Aorta (tissue), 5 donors: ENCODE results near the gene CYTIP. TPM values are rescaled to one million over a fixed set of nuclear protein-coding genes. Genes with fewer than 3 reads are reported as not detected.
"Not testable (repeated sequence)": the region's sequence is repeated elsewhere in the genome, so short reads cannot be mapped to it uniquely, and the experiment has no call there.

ENCODE experiments used
- ATAC-seq: fragments of 200-7000 bp; cut with Tn5 transposase; one replicate; pipeline ENCODE4 v1.9.1; 2022; ENCODE audit warnings: moderate library complexity; ENCODE audit not compliant: low FRiP score
- DNase-seq, 2 donors: peaks; one replicate each; pipeline ENCODE4 v3.0.0-alpha.2; 2020
- H3K27ac ChIP-seq, 2 donors: one replicate each; pipeline ENCODE4 v1.5.1; 2013; ENCODE audit warnings: low read length in 2 of 2, mild to moderate bottlenecking in 2 of 2, moderate library complexity in 2 of 2, control low read depth in 1 of 2, inconsistent platforms in 1 of 2, low read depth in 1 of 2
- H3K27me3 ChIP-seq, 2 donors: one replicate each; pipeline ENCODE4 v1.6.1; 2013; ENCODE audit warnings: control low read depth in 1 of 2, low read length in 1 of 2, mild to moderate bottlenecking in 1 of 2, moderate library complexity in 1 of 2; ENCODE audit not compliant: insufficient read depth in 2 of 2, control insufficient read depth in 1 of 2
- H3K36me3 ChIP-seq, 2 donors: one replicate each; pipeline ENCODE4 v1.6.1; 2013; ENCODE audit warnings: control low read depth in 1 of 2, low read length in 1 of 2, mild to moderate bottlenecking in 1 of 2; ENCODE audit not compliant: insufficient read depth in 2 of 2, control insufficient read depth in 1 of 2
- H3K4me1 ChIP-seq, 2 donors: one replicate each; pipeline ENCODE4 v1.6.1; 2013; ENCODE audit warnings: low read length in 2 of 2, control low read depth in 1 of 2, mild to moderate bottlenecking in 1 of 2, moderate library complexity in 1 of 2; ENCODE audit not compliant: insufficient read depth in 2 of 2, control insufficient read depth in 1 of 2
- H3K4me3 ChIP-seq, 2 donors: one replicate each; pipeline ENCODE4 v1.5.1; 2013; ENCODE audit warnings: low read length in 2 of 2, control low read depth in 1 of 2, mild to moderate bottlenecking in 1 of 2
- H3K9me3 ChIP-seq: one replicate; pipeline ENCODE4 v1.6.1; 2013; ENCODE audit warnings: mild to moderate bottlenecking, low read length; ENCODE audit not compliant: control insufficient read depth
- WGBS, 2 donors: extraction: QIAGEN DNeasy Blood & Tissue Kit; methylation state at CpG; one replicate each; pipeline ENCODE4 v1.1.7; 2013; 5-methylcytosine and 5-hydroxymethylcytosine counted together
- intact Hi-C, 2 donors: fragments of 100-400 bp; cut with DNase I; formaldehyde crosslinking; loops; one replicate each; pipeline versions ENCODE4 v1.14.2 to v1.15.0; 2022
- polyA plus RNA-seq, 2 donors: library from polyadenylated mRNA; stranded (reverse); fragments of 200-250 nt; gene quantifications; one replicate each; pipeline ENCODE4 v1.2.3, GENCODE V29; 2013
- total RNA-seq, 2 donors: library from RNA; stranded (reverse); fragmentation: NEBNext Ultra II Directional; extraction: Animal tissue kit (Norgen Biotek cat#: 25700); gene quantifications; one replicate each; pipeline ENCODE4 v1.2.1, GENCODE V29; 2021
- donor health status: healthy with polysubstance abuse.
- donor health status: Bipolar disorder and iron deficiency.
- donor health status: DM: no; HTN: no; CAD: no.
- donor health status: DM: no; HTN: no; CAD: no.
- donor health status: DM: yes; HTN: yes; CAD: no.

Gene CYTIP
- total and polyA plus RNA-seq, 4 donors: 1.00 to 21.1 (median 7.5) TPM

DNA sequence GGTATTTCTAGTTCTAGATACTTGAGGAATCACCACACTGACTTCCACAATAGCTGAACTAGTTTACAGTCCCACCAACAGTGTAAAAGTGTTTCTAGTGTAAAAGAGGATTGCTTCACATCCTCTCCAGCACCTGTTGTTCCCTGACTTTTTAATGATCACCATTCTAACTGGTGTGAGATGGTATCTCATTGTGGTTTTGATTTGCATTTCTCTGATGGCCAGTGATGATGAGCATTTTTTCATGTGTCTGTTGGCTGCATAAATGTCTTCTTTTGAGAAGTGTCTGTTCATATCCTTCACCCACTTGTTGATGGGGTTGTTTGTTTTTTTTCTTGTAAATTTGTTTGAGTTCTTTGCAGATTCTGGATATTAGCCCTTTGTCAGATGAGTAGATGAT lies 38.5 kb downstream of the CYTIP start:
- ATAC-seq, H3K27me3 ChIP-seq, H3K4me1 ChIP-seq, H3K4me3 ChIP-seq, DNase-seq, H3K36me3 ChIP-seq, H3K27ac ChIP-seq, H3K9me3 ChIP-seq, intact Hi-C loops: not testable (repeated sequence)

DNA sequence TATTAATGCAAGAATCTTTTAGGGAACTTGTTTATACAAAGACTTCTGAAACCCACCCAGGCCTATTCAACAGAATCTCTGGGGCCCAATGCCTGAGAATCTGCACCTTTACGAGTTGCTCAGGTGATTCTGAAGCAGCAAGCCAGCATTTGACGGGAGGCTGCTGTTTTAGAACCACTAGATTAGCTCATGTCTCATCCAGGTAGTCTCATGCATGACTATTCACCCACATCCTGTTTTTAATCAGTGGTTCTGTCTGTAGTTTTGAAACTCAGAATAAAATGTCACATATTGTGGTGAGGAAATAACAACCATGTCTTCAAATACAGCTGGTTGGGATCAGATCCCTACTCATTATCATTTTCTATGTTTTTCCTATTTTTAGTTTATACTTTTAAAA lies 39.5 kb downstream of the CYTIP start:
- no peaks in the 10 kb centered on the region for H3K27me3 ChIP-seq
- no peak overlapping the region for H3K27ac ChIP-seq
- ATAC-seq: no peak
- 78 to 79% methylated on average over 2 of the region's 2 CpGs for WGBS, 2 donors
- no peaks in the 10 kb centered on the region for H3K9me3 ChIP-seq
- DNase-seq: no peak
- no peak overlapping the region for H3K4me3 ChIP-seq
- no peaks in the 10 kb centered on the region for H3K36me3 ChIP-seq
- no peaks in the 10 kb centered on the region for H3K4me1 ChIP-seq
- intact Hi-C loops: no loop called here

DNA sequence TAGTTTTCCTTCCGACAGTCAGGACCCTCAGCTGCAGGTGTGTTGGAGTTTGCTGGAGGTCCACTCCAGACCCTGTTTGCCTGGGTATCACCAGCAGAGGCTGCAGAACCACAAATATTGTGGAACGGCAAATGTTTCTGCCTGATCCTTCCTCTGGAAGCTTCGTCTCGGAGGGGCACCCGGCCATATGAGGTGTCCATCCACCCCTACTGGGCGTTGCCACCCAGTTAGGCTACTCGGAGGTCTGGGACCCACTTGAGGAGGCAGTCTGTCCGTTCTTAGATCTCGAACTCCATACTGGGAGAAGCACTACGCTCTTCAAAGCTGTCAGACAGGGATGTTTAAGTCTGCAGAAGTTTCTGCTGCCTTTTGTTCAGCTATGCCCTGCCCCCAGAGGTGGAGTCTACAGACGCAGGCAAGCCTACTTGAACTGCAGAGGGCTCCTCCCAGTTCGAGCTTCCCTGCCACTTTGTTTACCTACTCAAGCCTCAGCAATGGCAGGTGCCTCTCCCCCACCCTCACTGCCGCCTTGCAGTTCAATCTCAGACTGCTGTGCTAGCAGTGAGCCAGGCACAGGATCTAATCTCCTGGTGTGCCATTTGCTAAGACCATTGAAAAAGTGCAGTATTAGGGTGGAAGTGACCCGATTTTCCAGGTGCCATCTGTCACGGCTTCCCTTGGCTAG lies 40.9 kb downstream of the CYTIP start:
- H3K27ac ChIP-seq, intact Hi-C loops, ATAC-seq, H3K4me3 ChIP-seq, H3K27me3 ChIP-seq, H3K36me3 ChIP-seq, H3K9me3 ChIP-seq, H3K4me1 ChIP-seq, DNase-seq: not testable (repeated sequence)
- WGBS, 2 donors: 80 to 81% methylated on average over 15 of the region's 15 CpGs

DNA sequence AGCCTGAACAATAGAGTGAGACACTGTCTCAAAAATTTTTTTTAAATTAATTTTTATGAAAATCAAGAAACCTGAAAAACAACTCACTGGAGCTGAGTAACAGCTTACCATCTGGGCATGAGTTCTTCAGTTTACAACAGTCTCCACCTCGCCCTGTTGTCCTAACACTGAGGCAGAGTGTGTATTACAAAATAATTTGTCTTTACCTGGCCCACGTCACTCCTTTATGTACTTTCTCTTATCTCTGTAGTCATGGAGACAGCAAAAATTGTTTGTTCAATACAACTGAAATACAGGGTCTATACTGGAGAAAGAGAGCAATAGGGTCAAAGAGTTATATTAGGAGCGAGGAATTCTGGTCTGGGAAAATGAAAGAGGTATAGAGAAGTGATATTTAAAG lies 48.1 kb downstream of the CYTIP start:
- H3K4me1 ChIP-seq: no peaks in the 10 kb centered on the region
- 75 to 76% methylated on average over 3 of the region's 3 CpGs for WGBS, 2 donors
- ATAC-seq: no peak
- no peak for DNase-seq
- H3K27me3 ChIP-seq: no peaks in the 10 kb centered on the region
- no peak overlapping the region for H3K4me3 ChIP-seq
- no peak overlapping the region for H3K27ac ChIP-seq
- no peaks in the 10 kb centered on the region for H3K9me3 ChIP-seq
- intact Hi-C loops: no loop called here
- no peaks in the 10 kb centered on the region for H3K36me3 ChIP-seq

DNA sequence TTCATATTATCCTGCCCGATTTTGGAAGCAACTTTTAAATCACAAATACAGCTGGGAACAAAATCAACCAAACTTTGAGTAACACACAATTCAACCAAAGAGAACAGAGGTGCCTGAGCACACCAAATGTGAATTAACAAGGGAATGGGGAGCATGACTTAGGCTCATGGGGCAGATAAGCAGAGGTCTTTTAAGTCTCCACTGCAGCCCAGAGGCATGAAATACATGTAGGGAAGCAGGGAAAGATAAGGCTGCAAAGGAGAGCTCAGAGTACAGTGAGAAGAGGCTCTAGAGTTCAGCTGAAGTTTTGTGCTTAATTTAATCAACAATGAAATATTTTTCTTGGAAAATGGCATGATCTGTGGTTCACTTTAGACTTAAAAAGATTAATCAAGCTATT lies 49.0 kb downstream of the CYTIP start:
- no peak for ATAC-seq
- WGBS, 2 donors: 71 to 73% methylated on average over 1 of the region's 1 CpG

DNA sequence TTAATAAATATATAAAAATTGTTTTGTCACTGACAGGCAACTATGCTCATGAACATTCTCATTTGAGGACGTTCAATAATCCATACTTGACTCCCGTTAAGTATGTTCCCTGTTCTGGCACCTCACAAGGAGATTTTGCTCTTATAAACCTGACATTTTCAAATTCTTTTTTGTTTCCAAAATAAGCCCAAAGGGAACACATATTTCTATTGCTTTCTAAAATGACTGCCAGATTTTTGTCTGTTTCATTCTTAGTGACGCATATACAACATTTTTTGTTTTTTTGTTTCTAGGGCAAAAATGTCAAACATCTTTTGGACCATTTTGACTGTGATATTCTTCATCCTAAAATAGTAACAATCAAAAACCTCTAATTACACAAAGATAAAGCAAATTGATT lies 50.5 kb downstream of the CYTIP start:
- DNase-seq (no peak), ATAC-seq (no peak)
- intact Hi-C loops: no loop called here
- no peaks in the 10 kb centered on the region for H3K9me3 ChIP-seq
- no peaks in the 10 kb centered on the region for H3K27me3 ChIP-seq
- WGBS, 2 donors: 20 to 27% methylated on average over 3 of the region's 3 CpGs
- no peak overlapping the region for H3K4me3 ChIP-seq
- H3K36me3 ChIP-seq: no peaks in the 10 kb centered on the region
- H3K27ac ChIP-seq: no peak overlapping the region
- no peaks in the 10 kb centered on the region for H3K4me1 ChIP-seq

More for the DNA sequence above, 49.0 kb downstream of the CYTIP start:
- Histone ChIP-seq H3K4me1 (no peaks in the 10 kb centered on the region), H3K27ac (no peak overlapping the region), H3K36me3 (no peaks in the 10 kb centered on the region), H3K27me3 (no peaks in the 10 kb centered on the region), H3K9me3 (no peaks in the 10 kb centered on the region), H3K4me3 (no peak overlapping the region)
- intact Hi-C loops: no loop called here
- no peak for DNase-seq

DNA sequence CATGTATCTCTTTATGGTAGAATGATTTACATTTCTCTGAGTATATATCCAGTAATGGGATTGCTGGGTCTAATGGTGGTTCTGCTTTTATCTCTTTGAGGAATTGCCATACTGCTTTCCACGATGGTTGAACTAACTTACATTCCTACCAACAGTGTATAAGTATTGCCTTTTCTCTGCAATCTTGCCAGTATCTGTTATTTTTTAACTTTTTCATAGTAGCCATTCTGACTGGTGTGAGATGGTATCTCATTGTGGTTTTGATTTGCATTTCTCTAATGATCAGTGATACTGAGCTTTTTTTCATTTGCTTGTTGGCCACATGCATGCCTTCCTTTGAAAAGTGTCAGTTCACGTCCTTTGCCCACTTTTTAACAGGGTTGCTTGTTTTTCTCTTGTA lies 55.1 kb downstream of the CYTIP start:
- ATAC-seq: no peak
- Histone ChIP-seq H3K4me3 (no peak overlapping the region), H3K36me3 (no peaks in the 10 kb centered on the region), H3K4me1 (no peaks in the 10 kb centered on the region), H3K27ac (no peak overlapping the region), H3K9me3 (no peaks in the 10 kb centered on the region), H3K27me3 (no peaks in the 10 kb centered on the region)
- intact Hi-C loops: no loop called here
- 78 to 80% methylated on average over 2 of the region's 2 CpGs for WGBS, 2 donors
- DNase-seq: no peak

DNA sequence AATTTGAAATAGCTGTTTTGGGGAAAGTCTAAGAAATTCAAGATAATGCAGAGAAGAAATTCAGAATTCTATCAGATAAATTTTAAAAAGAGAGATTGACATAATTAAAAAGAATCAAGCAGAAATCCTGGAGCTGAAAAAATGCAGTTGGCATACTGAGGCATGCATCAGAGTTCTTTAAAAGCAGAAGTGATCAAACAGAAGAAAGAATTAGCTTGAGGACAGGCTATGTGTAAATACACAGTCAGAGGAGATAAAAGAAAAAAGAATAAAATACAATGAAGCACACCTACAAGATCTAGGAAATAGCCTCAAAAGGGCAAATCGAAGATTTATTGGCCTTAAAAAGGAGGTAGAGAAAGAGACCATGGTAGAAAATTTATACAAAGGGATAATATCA lies 57.1 kb downstream of the CYTIP start:
- Histone ChIP-seq H3K4me3 (no peak overlapping the region), H3K27me3 (no peaks in the 10 kb centered on the region), H3K9me3 (no peaks in the 10 kb centered on the region), H3K27ac (no peak overlapping the region), H3K36me3 (no peaks in the 10 kb centered on the region), H3K4me1 (no peaks in the 10 kb centered on the region)
- ATAC-seq: no peak
- 62 to 76% methylated on average over 1 of the region's 1 CpG for WGBS, 2 donors
- DNase-seq: no peak
- intact Hi-C loops: no loop called here

DNA sequence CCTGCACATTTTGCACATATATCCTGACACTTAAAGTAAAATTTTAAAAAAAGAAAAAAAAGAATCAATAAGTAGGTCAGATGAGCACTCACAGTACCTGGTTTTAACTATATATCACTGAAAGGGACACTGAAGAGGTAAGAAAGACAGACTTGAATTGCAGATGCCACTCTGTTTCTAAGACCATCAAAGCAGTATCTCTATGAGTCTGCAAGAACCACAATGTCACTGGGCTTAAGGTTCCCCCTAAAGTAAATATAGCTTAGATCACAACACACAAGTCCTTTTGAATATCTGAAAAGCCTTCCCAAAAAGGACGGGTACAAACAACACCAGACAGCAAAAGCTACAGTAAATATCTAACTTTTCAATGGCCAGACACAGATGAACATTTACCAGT lies 57.6 kb downstream of the CYTIP start:
- ATAC-seq (no peak), DNase-seq (no peak)
- Histone ChIP-seq H3K4me1 (no peaks in the 10 kb centered on the region), H3K27ac (no peak overlapping the region), H3K27me3 (no peaks in the 10 kb centered on the region), H3K4me3 (no peak overlapping the region), H3K36me3 (no peaks in the 10 kb centered on the region), H3K9me3 (no peaks in the 10 kb centered on the region)
- intact Hi-C loops: no loop called here
- 21 to 49% methylated on average over 1 of the region's 1 CpG for WGBS, 2 donors
